ENCODE measurements around the gene SSH2. TPM values are rescaled to one million over a fixed set of nuclear protein-coding genes. Genes with fewer than 3 reads are reported as not detected.

SSH2 gene
- total and polyA plus RNA-seq, 9 of the 15 experiments (the other 6 are each of a cell fraction or from before 2014, with no cell fraction given), result 3.9 to 16.1 (median 10.2) TPM

DNA sequence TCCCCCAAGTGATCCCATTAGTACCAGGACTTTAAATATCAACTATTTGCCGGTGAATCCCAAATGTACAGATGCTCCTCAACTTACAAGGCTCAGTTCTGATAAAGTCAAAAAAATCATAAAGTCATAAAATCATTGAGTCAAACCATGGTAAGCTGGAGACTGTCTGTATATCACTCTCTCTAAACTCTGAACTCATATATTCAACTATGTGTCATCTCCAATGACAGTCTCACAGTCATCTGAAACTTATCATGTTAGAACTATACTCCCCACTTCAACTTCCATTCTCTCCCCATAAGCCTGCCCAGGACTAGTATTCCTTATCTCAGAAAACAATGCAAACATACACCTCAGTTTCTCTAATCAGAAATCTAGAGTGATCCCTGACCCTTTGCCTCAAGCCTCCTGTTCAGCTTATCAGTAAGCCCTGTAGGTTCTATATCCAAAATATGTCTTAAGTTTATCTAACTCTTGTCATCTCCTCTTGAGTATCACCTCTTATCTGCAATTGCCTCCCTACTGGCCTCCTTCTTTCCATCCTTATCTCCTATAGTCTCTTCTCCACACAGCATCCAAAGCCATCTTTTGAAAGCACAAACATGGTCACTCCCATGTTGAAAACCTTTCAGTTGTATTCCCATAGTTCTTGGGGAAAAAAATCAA lies 55.0 kb downstream of the SSH2 start (continued):
- TF ChIP-seq, protein P1, sequence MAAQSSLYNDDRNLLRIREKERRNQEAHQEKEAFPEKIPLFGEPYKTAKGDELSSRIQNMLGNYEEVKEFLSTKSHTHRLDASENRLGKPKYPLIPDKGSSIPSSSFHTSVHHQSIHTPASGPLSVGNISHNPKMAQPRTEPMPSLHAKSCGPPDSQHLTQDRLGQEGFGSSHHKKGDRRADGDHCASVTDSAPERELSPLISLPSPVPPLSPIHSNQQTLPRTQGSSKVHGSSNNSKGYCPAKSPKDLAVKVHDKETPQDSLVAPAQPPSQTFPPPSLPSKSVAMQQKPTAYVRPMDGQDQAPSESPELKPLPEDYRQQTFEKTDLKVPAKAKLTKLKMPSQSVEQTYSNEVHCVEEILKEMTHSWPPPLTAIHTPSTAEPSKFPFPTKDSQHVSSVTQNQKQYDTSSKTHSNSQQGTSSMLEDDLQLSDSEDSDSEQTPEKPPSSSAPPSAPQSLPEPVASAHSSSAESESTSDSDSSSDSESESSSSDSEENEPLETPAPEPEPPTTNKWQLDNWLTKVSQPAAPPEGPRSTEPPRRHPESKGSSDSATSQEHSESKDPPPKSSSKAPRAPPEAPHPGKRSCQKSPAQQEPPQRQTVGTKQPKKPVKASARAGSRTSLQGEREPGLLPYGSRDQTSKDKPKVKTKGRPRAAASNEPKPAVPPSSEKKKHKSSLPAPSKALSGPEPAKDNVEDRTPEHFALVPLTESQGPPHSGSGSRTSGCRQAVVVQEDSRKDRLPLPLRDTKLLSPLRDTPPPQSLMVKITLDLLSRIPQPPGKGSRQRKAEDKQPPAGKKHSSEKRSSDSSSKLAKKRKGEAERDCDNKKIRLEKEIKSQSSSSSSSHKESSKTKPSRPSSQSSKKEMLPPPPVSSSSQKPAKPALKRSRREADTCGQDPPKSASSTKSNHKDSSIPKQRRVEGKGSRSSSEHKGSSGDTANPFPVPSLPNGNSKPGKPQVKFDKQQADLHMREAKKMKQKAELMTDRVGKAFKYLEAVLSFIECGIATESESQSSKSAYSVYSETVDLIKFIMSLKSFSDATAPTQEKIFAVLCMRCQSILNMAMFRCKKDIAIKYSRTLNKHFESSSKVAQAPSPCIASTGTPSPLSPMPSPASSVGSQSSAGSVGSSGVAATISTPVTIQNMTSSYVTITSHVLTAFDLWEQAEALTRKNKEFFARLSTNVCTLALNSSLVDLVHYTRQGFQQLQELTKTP (IDR thresholded peaks at IDR 0.05; ENCODE audit: low read depth in 1 of 2, partially characterized antibody in 2 of 2), result no peak
- no peak for TF ChIP-seq ARID4B (CRISPR knock-in tag; IDR thresholded peaks at IDR 0.05)
- TF ChIP-seq PYGO2 (tag; IDR thresholded peaks at IDR 0.05), result no peak
- TF ChIP-seq, protein P2, sequence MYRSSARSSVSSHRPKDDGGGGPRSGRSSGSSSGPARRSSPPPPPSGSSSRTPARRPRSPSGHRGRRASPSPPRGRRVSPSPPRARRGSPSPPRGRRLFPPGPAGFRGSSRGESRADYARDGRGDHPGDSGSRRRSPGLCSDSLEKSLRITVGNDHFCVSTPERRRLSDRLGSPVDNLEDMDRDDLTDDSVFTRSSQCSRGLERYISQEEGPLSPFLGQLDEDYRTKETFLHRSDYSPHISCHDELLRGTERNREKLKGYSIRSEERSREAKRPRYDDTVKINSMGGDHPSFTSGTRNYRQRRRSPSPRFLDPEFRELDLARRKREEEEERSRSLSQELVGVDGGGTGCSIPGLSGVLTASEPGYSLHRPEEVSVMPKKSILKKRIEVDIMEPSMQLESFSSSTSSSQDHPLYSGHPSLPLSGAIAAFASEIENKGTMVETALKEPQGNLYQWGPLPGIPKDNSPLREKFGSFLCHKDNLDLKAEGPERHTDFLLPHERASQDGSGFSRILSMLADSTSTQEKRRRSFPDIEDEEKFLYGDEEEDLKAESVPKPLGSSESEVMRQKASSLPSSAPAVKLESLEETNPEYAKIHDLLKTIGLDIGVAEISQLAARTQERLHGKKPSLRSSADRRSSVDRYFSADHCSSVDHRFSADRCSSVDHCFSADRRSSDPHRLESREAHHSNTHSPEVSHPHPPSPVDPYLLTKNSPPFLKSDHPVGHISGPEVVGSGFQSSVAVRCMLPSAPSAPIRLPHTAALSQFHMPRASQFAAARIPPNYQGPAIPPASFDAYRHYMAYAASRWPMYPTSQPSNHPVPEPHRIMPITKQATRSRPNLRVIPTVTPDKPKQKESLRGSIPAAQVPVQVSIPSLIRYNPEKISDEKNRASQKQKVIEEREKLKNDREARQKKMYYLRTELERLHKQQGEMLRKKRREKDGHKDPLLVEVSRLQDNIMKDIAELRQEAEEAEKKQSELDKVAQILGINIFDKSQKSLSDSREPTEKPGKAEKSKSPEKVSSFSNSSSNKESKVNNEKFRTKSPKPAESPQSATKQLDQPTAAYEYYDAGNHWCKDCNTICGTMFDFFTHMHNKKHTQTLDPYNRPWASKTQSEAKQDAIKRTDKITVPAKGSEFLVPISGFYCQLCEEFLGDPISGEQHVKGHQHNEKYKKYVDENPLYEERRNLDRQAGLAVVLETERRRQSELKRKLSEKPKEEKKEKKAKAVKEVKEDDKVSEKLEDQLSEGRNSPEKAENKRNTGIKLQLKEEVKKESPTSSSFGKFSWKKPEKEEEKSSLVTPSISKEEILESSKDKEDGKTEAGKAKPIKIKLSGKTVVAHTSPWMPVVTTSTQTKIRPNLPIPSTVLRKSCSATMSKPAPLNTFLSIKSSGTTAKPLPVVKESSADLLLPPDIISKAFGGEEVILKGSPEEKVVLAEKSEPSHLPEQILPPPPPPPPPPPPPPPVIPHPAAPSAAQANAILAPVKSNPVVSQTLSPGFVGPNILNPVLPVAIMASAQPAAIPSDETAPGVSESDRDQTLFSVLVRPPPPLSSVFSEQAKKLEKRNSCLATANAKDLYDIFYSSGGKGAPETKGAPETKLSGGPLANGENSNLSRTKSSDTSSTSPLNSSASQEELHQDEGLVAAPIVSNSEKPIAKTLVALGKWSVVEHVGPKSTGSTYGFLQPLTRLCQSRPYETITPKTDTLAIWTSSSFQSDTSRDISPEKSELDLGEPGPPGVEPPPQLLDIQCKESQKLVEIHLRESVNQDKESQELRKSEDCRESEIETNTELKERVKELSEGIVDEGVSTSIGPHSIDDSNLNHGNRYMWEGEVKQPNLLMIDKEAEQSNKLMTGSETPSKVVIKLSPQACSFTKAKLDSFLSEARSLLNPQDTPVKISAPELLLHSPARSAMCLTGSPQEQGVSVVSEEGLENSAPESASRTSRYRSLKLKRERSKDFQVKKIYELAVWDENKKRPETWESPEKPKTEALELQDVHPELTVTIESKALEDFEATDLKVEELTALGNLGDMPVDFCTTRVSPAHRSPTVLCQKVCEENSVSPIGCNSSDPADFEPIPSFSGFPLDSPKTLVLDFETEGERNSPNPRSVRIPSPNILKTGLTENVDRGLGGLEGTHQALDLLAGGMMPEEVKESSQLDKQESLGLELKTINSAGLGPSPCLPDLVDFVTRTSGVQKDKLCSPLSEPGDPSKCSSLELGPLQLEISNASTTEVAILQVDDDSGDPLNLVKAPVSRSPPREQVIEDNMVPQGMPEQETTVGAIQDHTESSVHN (IDR thresholded peaks at IDR 0.05; ENCODE audit: borderline replicate concordance in 1 of 2, low read depth in 1 of 2), result no peak
- TF ChIP-seq GABPA (tag; conservative IDR thresholded peaks at IDR 0.05; ENCODE audit: low read depth), result no peak
- no peak for TF ChIP-seq ZNF124 (CRISPR knock-in tag; IDR thresholded peaks at IDR 0.05)
